Measurements from ENCODE around the gene TSPAN14. TPM values are rescaled to one million over a fixed set of nuclear protein-coding genes. Genes with fewer than 3 reads are reported as not detected.

Gene TSPAN14
- total RNA-seq, 4 donors from 2014 or later, result 17.9 to 50.5 (median 38.4) TPM

GRCh38 chr10:80580638-80581468, 126.7 kb downstream of the TSPAN14 start:
- intact Hi-C loops (cut with DNase I), result no loop called here
- Histone ChIP-seq H3K27me3 (no peaks in the 10 kb centered on the region), H3K4me1 (no peaks in the 10 kb centered on the region), H3K36me3 (no peaks in the 10 kb centered on the region), H3K9me3 (peaks cover 0 to 10% (median 7%) of the 10 kb centered on the region in 4 donors), H3K27ac (replicated peaks in 1 of 4) (no peak overlapping the region), H3K4me3 (no peak overlapping the region)
- no peak for TF ChIP-seq EP300 (IDR thresholded peaks at IDR 0.05)
- no peak for TF ChIP-seq POLR2A (IDR thresholded peaks at IDR 0.05; ENCODE audit: low read depth)
- no peak for TF ChIP-seq POLR2AphosphoS5 (IDR thresholded peaks at IDR 0.05)
- no peak for TF ChIP-seq CTCF (IDR thresholded peaks at IDR 0.05)
- DNase-seq (ENCODE audit: extremely low spot score), result peak; percentile 39
- 73% methylated on average over 7 of the region's 7 CpGs for WGBS

GRCh38 chr10:80581469-80581835, 127.3 kb downstream of the TSPAN14 start:
- peak; percentile 31 for DNase-seq (ENCODE audit: extremely low spot score)
- Histone ChIP-seq H3K27ac (replicated peaks in 1 of 4) (no peak overlapping the region), H3K36me3 (no peaks in the 10 kb centered on the region), H3K4me3 (no peak overlapping the region), H3K9me3 (peaks cover 0 to 8% (median 7%) of the 10 kb centered on the region in 4 donors), H3K27me3 (no peaks in the 10 kb centered on the region), H3K4me1 (no peaks in the 10 kb centered on the region)
- 98% methylated on average over 5 of the region's 5 CpGs for WGBS
- intact Hi-C loops (cut with DNase I), result no loop called here
- TF ChIP-seq POLR2A (IDR thresholded peaks at IDR 0.05; ENCODE audit: low read depth) (no peak), POLR2AphosphoS5 (IDR thresholded peaks at IDR 0.05) (no peak), EP300 (IDR thresholded peaks at IDR 0.05) (no peak), CTCF (IDR thresholded peaks at IDR 0.05) (no peak)

- 60% methylated on average over 3 of the region's 3 CpGs for whole genome bisulfite sequencing
- no peak for TF ChIP-seq POLR2A (IDR thresholded peaks at IDR 0.05; ENCODE audit: low read depth)
- no peak for TF ChIP-seq POLR2AphosphoS5 (IDR thresholded peaks at IDR 0.05)
- TF ChIP-seq CTCF (IDR thresholded peaks at IDR 0.05), result no peak
- no peak for TF ChIP-seq EP300 (IDR thresholded peaks at IDR 0.05)
- intact Hi-C loops (cut with DNase I), result no loop called here
- H3K4me3 ChIP-seq, result no peak overlapping the region
- no peak overlapping the region for H3K27ac ChIP-seq (replicated peaks in 1 of 4)
- DNase-seq (ENCODE audit: extremely low spot score), result peak; percentile 70
- no peaks in the 10 kb centered on the region for H3K9me3 ChIP-seq
- no peaks in the 10 kb centered on the region for H3K4me1 ChIP-seq
- no peaks in the 10 kb centered on the region for H3K36me3 ChIP-seq
- peaks cover 0 to 2% (median 0%) of the 10 kb centered on the region in 4 donors for H3K27me3 ChIP-seq
Observed at GRCh38 chr10:80582286-80582960, 128.3 kb downstream of the TSPAN14 start.

Other genes starting within 250 kb of the TSPAN14 start
- 100 to 1,000 TPM; 126 to 213 (median 166) TPM for gene ANXA11, start 248.8 kb upstream of the TSPAN14 start, total RNA-seq
- gene MAT1A, start 164.7 kb upstream of the TSPAN14 start, total RNA-seq, result not detected
- not detected for gene DYDC1, start 97.6 kb upstream of the TSPAN14 start, total RNA-seq
- gene DYDC2, start 97.5 kb upstream of the TSPAN14 start, total RNA-seq, result not detected
- 10 to 100 TPM; 15.4 to 26.6 (median 25.5) TPM for gene PRXL2A, start 45.8 kb upstream of the TSPAN14 start, total RNA-seq
- gene SH2D4B, start 83.6 kb downstream of the TSPAN14 start, total RNA-seq, result under 1 TPM in 2 of 4 donors, not detected in 2; 0.26 to 0.42 TPM

Data from esophagus muscularis mucosa (tissue), 4 donors.